Sigmoid colon (tissue), 3 donors: ENCODE measurements around the gene GRM4.

Source experiments
- POLR2A ChIP-seq, 2 donors: fragments of 450-650 bp; IDR thresholded peaks; one replicate each; pipeline ENCODE4 v1.6.1; 2016; ENCODE audit warnings: antibody characterized with exemption in 2 of 2, mild to moderate bottlenecking in 2 of 2, moderate library complexity in 2 of 2
- TF ChIP-seq, protein P1 (sequence below), 4 experiments: fragments of 450-650 bp in 3 of 4; fragments of 200-600 bp in 1 of 4; IDR thresholded peaks; one replicate each; pipeline ENCODE4 v1.5.1; 2016 to 2019; ENCODE audit warnings: antibody characterized with exemption in 4 of 4, mild to moderate bottlenecking in 3 of 4, moderate library complexity in 2 of 4

DNA sequence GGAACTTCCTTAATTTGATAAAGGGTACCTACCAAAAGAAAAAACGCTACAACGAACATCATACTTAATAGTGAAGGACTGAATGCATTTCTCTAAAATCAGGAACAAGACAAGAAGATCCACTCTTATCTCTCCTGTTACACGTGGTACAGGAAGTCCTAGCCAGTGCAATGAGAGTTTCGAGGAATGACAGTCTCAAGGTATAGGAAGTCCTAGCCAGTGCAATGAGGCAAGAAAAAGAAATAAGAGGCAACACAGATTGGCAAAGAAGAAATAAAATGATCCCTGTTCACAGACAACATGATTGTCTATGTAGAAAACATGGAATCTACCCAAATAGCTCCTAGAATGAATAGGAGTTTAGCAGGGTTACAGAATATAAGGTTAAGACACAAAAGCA, 174.3 kb downstream of the GRM4 start:
- TF ChIP-seq, protein P1, sequence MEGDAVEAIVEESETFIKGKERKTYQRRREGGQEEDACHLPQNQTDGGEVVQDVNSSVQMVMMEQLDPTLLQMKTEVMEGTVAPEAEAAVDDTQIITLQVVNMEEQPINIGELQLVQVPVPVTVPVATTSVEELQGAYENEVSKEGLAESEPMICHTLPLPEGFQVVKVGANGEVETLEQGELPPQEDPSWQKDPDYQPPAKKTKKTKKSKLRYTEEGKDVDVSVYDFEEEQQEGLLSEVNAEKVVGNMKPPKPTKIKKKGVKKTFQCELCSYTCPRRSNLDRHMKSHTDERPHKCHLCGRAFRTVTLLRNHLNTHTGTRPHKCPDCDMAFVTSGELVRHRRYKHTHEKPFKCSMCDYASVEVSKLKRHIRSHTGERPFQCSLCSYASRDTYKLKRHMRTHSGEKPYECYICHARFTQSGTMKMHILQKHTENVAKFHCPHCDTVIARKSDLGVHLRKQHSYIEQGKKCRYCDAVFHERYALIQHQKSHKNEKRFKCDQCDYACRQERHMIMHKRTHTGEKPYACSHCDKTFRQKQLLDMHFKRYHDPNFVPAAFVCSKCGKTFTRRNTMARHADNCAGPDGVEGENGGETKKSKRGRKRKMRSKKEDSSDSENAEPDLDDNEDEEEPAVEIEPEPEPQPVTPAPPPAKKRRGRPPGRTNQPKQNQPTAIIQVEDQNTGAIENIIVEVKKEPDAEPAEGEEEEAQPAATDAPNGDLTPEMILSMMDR (IDR thresholded peaks at IDR 0.05), result no peak
- no peak for TF ChIP-seq POLR2A (IDR thresholded peaks at IDR 0.05)
